Caco-2 (cell line): ENCODE data around the gene PRAMEF20. TPM values are rescaled to one million over a fixed set of nuclear protein-coding genes. Genes with fewer than 3 reads are reported as not detected.
"Not testable (repeated sequence)": the region's sequence is repeated elsewhere in the genome, so short reads cannot be mapped to it uniquely, and the experiment has no call there.

Source experiments
- BruUV-seq: library from RNA; stranded (reverse); fragments of 400-500 nt; replicated peaks from 2 replicates; lab custom pipeline; 2021; lab: Mats Ljungman, UMichigan
- CTCF ChIA-PET: fragments of 300-600 bp; sonication (Branson Sonifier 250); formaldehyde crosslinking; loops from one replicate; lab custom pipeline; 2022; ENCODE audit warnings: antibody characterized with exemption; lab: Charles Lee
- POLR2A ChIA-PET: fragments of 300-600 bp; sonication (Branson Sonifier 250); formaldehyde crosslinking; loops from one replicate; lab custom pipeline; 2022; ENCODE audit warnings: antibody characterized with exemption; lab: Charles Lee
- DNase-seq, 2 experiments: peaks; one replicate each; pipeline versions ENCODE4 v3.0.0 to v3.0.0-alpha.2; 2020 to 2022
- H3K27me3 ChIP-seq: replicated peaks from 2 replicates; pipeline ENCODE4 v1.6.0; 2011; ENCODE audit warnings: low read length; ENCODE audit not compliant: control insufficient read depth, insufficient read depth
- H3K36me3 ChIP-seq: 2 replicates; pipeline ENCODE4 v1.5.1; 2011; ENCODE audit warnings: low read length; ENCODE audit not compliant: control insufficient read depth, insufficient read depth
- H3K4me1 ChIP-seq: fragments of 250-450 bp; sonication (Bioruptor Pico); 2 replicates; pipeline ENCODE4 v1.5.1; 2020; ENCODE audit warnings: mild to moderate bottlenecking
- H3K4me3 ChIP-seq: 2 replicates; pipeline ENCODE4 v1.5.1; 2011; ENCODE audit warnings: low read depth, mild to moderate bottlenecking, control low read depth, low read length
- H3K9me3 ChIP-seq: fragments of 250-450 bp; sonication (Bioruptor Pico); 2 replicates; pipeline ENCODE4 v1.5.1; 2020; ENCODE audit warnings: mild to moderate bottlenecking, moderate library complexity
- H3K27ac Mint-ChIP-seq: one replicate; pipeline ENCODE4 v1.8.0; 2022; ENCODE audit warnings: mixed read lengths; ENCODE audit not compliant: unreplicated experiment
- H3K27me3 Mint-ChIP-seq: one replicate; pipeline ENCODE4 v1.8.0; 2022; ENCODE audit warnings: mixed read lengths; ENCODE audit not compliant: insufficient read depth, unreplicated experiment
- H3K36me3 Mint-ChIP-seq: one replicate; pipeline ENCODE4 v1.8.0; 2022; ENCODE audit warnings: mild to moderate bottlenecking, mixed read lengths; ENCODE audit not compliant: insufficient read depth, unreplicated experiment
- H3K4me1 Mint-ChIP-seq: one replicate; pipeline ENCODE4 v1.8.0; 2022; ENCODE audit warnings: low read depth, mixed read lengths; ENCODE audit not compliant: unreplicated experiment
- H3K4me3 Mint-ChIP-seq: one replicate; pipeline ENCODE4 v1.8.0; 2022; ENCODE audit warnings: mild to moderate bottlenecking, moderate library complexity, mixed read lengths; ENCODE audit not compliant: unreplicated experiment
- H3K9me3 Mint-ChIP-seq: one replicate; pipeline ENCODE4 v1.8.0; 2022; ENCODE audit warnings: mixed read lengths; ENCODE audit not compliant: unreplicated experiment
- CTCF ChIP-seq, 2 experiments: fragments of 200-600 bp in 1 of 2; IDR thresholded peaks; 1 replicate in 1 of 2; 2 replicates in 1 of 2; pipeline versions ENCODE4 v1.5.1 to v1.8.0; 2011 to 2022; ENCODE audit warnings: antibody characterized with exemption in 1 of 2, control low read depth in 1 of 2, inconsistent platforms in 1 of 2, low read depth in 1 of 2, low read length in 1 of 2, mild to moderate bottlenecking in 1 of 2, moderate library complexity in 1 of 2; ENCODE audit not compliant: insufficient read depth in 1 of 2, severe bottlenecking in 1 of 2, unreplicated experiment in 1 of 2
- intact Hi-C: fragments of 100-400 bp; cut with micrococcal nuclease; formaldehyde crosslinking; loops from one replicate; pipeline ENCODE4 v1.10.0; 2022; ENCODE audit not compliant: unreplicated experiment
- total RNA-seq: library from RNA; stranded (reverse); gene quantifications from 2 replicates; pipeline ENCODE4 v1.2.3, GENCODE V29; 2022

Gene PRAMEF20
- total RNA-seq, 1 experiment from 2014 or later: not detected

- no TSS peak for BruUV-seq
Observed at GRCh38 chr1:13435458-13435857, 25.2 kb downstream of the PRAMEF20 start.

GRCh38 chr1:13439104-13439783 is 29.0 kb downstream of the PRAMEF20 start:
- H3K27me3 ChIP-seq, BruUV-seq, H3K4me1 ChIP-seq, CTCF ChIA-PET, H3K36me3 Mint-ChIP-seq, POLR2A ChIA-PET, DNase-seq, H3K4me3 ChIP-seq, intact Hi-C loops, H3K9me3 Mint-ChIP-seq, H3K27me3 Mint-ChIP-seq, H3K27ac Mint-ChIP-seq, H3K4me3 Mint-ChIP-seq, H3K36me3 ChIP-seq, H3K4me1 Mint-ChIP-seq, H3K9me3 ChIP-seq: not testable (repeated sequence)

More at GRCh38 chr1:13435458-13435857, 25.2 kb downstream of the PRAMEF20 start:
- Mint-ChIP-seq H3K36me3 (peaks cover 6% of the 10 kb centered on the region), H3K27ac (no peak overlapping the region), H3K27me3 (no peaks in the 10 kb centered on the region), H3K4me3 (no peak overlapping the region), H3K4me1 (no peaks in the 10 kb centered on the region), H3K9me3 (no peaks in the 10 kb centered on the region)
- no peak for TF ChIP-seq CTCF (IDR thresholded peaks at IDR 0.05; ENCODE audit: insufficient read depth in 1 of 2, low read depth in 1 of 2, low read length in 1 of 2, severe bottlenecking in 1 of 2, unreplicated experiment in 1 of 2)
- Histone ChIP-seq H3K4me3 (no peak overlapping the region), H3K27me3 (no peaks in the 10 kb centered on the region), H3K9me3 (no peaks in the 10 kb centered on the region), H3K36me3 (no peaks in the 10 kb centered on the region), H3K4me1 (no peaks in the 10 kb centered on the region)
- no peak for DNase-seq
- CTCF ChIA-PET: no interaction called here
- intact Hi-C loops: no loop called here
- POLR2A ChIA-PET: no interaction called here

- Mint-ChIP-seq H3K27ac (no peak overlapping the region), H3K4me3 (no peak overlapping the region), H3K36me3 (no peaks in the 10 kb centered on the region), H3K4me1 (no peaks in the 10 kb centered on the region), H3K9me3 (no peaks in the 10 kb centered on the region), H3K27me3 (peaks cover 2% of the 10 kb centered on the region)
- ChIA-PET POLR2A (no interaction called here), CTCF (no interaction called here)
- BruUV-seq: no TSS peak
- Histone ChIP-seq H3K27me3 (no peaks in the 10 kb centered on the region), H3K9me3 (no peaks in the 10 kb centered on the region), H3K4me3 (no peak overlapping the region), H3K36me3 (no peaks in the 10 kb centered on the region), H3K4me1 (no peaks in the 10 kb centered on the region)
- intact Hi-C loops: no loop called here
- no peak for TF ChIP-seq CTCF (IDR thresholded peaks at IDR 0.05; ENCODE audit: insufficient read depth in 1 of 2, low read depth in 1 of 2, low read length in 1 of 2, severe bottlenecking in 1 of 2, unreplicated experiment in 1 of 2)
- DNase-seq: no peak
Observed at GRCh38 chr1:13443335-13443979, 33.2 kb downstream of the PRAMEF20 start.
